Nephron progenitor cell (in vitro differentiated cells): Measurements from ENCODE around the gene SLAMF8.

Experiments used
- DNase-seq: peaks from one replicate; pipeline ENCODE4 v3.0.0; 2021
- H3K27ac Mint-ChIP-seq: 2 replicates; pipeline ENCODE4 v1.8.0; 2021; ENCODE audit warnings: mild to moderate bottlenecking, moderate library complexity, mixed read lengths
- H3K27me3 Mint-ChIP-seq: 2 replicates; pipeline ENCODE4 v1.8.0; 2021; ENCODE audit warnings: mild to moderate bottlenecking, low read depth, mixed read lengths; ENCODE audit not compliant: poor library complexity
- H3K36me3 Mint-ChIP-seq: 2 replicates; pipeline ENCODE4 v1.8.0; 2021; ENCODE audit warnings: low read depth, mixed read lengths
- H3K4me1 Mint-ChIP-seq: 2 replicates; pipeline ENCODE4 v1.8.0; 2021; ENCODE audit warnings: mixed read lengths
- H3K4me3 Mint-ChIP-seq: 2 replicates; pipeline ENCODE4 v1.8.0; 2021; ENCODE audit warnings: mild to moderate bottlenecking, moderate library complexity, mixed read lengths
- H3K9me3 Mint-ChIP-seq: 2 replicates; pipeline ENCODE4 v1.8.0; 2021; ENCODE audit warnings: mild to moderate bottlenecking, moderate library complexity, mixed read lengths
- TF ChIP-seq, protein P1 (sequence below): fragments of 200-600 bp; sonication (generic); IDR thresholded peaks from 2 replicates; pipeline ENCODE4 v1.5.0; 2021; ENCODE audit warnings: antibody characterized with exemption

Gene SLAMF8

DNA sequence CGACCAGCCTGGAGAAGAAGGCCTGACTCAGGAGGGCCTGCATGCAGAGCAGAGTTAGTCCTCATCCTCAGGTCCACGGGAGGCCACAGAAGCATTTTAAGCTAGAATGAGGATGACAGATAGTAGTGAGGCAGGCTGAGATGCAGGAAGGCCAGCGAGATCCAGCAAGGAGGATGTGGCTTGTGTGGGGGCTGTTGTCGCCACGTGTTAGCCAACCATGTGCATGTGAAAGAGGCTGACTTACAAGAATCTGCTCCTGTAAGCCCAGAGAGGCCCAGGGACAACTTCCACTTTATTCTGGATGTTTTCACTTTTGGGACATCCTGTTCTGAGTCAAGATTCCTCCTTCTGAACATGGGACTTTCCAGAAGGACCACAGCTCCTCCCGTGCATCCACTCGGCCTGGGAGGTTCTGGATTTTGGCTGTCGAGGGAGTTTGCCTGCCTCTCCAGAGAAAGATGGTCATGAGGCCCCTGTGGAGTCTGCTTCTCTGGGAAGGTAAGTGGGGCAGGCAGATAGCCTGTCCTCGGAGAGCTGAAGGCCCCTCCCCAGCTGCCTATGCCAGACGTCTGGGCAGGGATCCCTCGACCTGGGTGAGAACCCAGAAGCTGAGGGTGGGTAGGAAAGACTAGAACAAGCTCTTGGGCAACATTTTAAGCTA, at the start of gene SLAMF8:
Gene SLAMF8 (plus strand): TSS at position 433 of the 661 bp plus-strand sequence. CDS start 26 bp downstream, at position 459.
- Mint-ChIP-seq H3K27ac (no peak within 1 kb of the TSS), H3K27me3 (peaks cover 65% of the 10 kb centered on the region), H3K4me1 (peaks cover 22% of the 10 kb centered on the region), H3K9me3 (no peaks in the 10 kb centered on the region), H3K4me3 (no peak within 1 kb of the TSS), H3K36me3 (no peaks in the 10 kb centered on the region)
- TF ChIP-seq, protein P1, sequence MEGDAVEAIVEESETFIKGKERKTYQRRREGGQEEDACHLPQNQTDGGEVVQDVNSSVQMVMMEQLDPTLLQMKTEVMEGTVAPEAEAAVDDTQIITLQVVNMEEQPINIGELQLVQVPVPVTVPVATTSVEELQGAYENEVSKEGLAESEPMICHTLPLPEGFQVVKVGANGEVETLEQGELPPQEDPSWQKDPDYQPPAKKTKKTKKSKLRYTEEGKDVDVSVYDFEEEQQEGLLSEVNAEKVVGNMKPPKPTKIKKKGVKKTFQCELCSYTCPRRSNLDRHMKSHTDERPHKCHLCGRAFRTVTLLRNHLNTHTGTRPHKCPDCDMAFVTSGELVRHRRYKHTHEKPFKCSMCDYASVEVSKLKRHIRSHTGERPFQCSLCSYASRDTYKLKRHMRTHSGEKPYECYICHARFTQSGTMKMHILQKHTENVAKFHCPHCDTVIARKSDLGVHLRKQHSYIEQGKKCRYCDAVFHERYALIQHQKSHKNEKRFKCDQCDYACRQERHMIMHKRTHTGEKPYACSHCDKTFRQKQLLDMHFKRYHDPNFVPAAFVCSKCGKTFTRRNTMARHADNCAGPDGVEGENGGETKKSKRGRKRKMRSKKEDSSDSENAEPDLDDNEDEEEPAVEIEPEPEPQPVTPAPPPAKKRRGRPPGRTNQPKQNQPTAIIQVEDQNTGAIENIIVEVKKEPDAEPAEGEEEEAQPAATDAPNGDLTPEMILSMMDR = no peak
- no peak for DNase-seq

DNA sequence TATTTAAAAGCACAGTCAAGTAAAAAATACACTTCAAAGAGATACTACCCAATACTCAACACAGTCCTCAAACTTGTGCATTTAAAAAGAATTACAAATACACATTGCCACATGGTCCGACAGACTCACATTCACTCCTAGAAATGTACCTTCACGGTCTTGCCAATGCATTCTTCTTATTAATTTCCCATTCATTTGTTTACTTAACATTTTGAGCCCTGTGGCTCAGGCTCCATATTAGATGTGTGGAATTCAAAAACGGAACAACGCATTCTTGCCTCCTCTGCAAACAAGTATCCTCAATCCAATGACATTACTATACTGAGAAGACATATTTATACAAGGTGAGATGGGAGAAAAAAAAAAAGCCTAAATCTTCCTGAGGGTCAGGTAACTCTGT, 48.4 kb upstream of the SLAMF8 start:
- H3K9me3 Mint-ChIP-seq = no peaks in the 10 kb centered on the region
- DNase-seq = no peak
- TF ChIP-seq, protein P1 = no peak
- H3K27ac Mint-ChIP-seq = no peak overlapping the region
- no peaks in the 10 kb centered on the region for H3K36me3 Mint-ChIP-seq
- H3K4me1 Mint-ChIP-seq = peaks cover 17% of the 10 kb centered on the region
- H3K27me3 Mint-ChIP-seq = peaks cover 22% of the 10 kb centered on the region
- H3K4me3 Mint-ChIP-seq = no peak overlapping the region

DNA sequence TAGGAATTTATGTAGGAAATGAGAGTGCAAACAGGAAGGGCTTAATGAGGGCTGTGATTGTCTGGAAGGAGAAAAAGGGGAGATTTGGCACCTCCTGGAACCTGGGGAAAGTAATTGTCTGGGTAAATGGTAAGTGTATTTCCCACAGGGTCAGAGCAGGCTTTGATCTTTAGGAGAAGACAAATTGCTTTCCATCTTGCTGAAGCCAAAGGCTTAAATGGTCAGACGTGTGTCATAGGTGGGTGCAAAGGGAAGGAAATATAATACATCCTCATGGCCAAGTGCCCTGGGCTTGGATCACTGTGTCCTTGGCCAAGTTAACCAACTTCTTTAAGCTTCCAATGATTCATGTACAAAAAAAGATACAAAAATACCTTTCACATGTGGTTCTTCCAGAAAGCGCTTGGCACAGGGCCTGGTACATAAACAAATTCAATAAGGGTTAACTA, 47.2 kb upstream of the SLAMF8 start:
- Mint-ChIP-seq H3K4me3 (no peak overlapping the region), H3K4me1 (peaks cover 17% of the 10 kb centered on the region), H3K27ac (no peak overlapping the region), H3K27me3 (peaks cover 20% of the 10 kb centered on the region), H3K36me3 (no peaks in the 10 kb centered on the region), H3K9me3 (no peaks in the 10 kb centered on the region)
- no peak for DNase-seq
- TF ChIP-seq, protein P1 = no peak

DNA sequence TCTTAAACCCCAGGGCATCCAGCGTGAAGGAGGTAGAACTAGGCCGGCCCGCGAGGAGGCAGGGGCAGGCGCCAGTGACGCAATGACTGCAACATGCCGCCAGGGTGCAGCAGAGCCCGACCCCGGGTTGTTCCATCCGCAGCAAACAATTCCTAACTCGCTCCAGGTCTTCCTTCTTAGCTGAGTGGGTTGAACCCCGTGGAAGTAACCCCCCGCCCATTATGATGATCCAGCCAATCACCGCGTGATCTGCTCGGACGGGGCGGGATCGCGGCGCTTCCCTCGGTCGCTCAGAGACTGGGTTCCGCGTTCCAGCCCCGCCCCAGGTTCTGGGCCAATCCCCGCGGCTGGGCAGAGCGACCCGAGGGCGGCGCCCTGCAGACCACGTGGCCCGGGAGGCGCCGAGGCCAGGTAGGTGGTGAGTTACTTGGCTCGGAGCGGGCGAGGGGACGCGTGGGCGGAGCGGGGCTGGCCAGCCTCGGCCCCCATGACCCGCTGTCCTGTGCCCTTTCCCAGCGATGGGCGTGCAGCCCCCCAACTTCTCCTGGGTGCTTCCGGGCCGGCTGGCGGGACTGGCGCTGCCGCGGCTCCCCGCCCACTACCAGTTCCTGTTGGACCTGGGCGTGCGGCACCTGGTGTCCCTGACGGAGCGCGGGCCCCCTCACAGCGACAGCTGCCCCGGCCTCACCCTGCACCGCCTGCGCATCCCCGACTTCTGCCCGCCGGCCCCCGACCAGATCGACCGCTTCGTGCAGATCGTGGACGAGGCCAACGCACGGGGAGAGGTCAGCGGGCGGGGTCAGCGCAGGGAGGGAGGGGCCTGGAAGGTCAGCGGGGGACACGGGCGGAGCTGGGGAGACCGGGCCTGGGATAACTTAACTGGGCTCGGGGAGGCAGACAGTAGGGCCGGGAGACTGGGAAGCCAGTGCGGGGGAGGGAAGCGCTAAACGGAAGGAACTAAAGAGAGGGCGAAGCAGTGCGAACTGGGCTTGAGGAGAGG, 45.8 kb upstream of the SLAMF8 start, which contains the start of gene DUSP23:
Gene DUSP23 (plus strand): TSS at position 380 of the 1,000 bp plus-strand sequence. CDS start 139 bp downstream, at position 519.
- Mint-ChIP-seq H3K27me3 (peaks cover 24% of the 10 kb centered on the region), H3K4me3 (peak within 1 kb of the TSS; percentile 81), H3K27ac (no peak within 1 kb of the TSS), H3K4me1 (peaks cover 17% of the 10 kb centered on the region), H3K9me3 (no peaks in the 10 kb centered on the region), H3K36me3 (no peaks in the 10 kb centered on the region)
- peak; percentile 96 for DNase-seq
- TF ChIP-seq, protein P1 = peak; percentile 88

DNA sequence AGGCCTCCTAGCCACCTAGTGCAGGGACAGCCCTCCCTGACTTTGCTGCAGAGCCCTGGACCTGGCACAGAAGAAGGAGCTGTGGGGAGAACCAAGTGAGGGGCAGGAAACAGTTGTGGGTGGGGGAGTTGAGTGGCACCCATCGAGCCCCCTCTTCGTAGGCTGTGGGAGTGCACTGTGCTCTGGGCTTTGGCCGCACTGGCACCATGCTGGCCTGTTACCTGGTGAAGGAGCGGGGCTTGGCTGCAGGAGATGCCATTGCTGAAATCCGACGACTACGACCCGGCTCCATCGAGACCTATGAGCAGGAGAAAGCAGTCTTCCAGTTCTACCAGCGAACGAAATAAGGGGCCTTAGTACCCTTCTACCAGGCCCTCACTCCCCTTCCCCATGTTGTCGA, 44.7 kb upstream of the SLAMF8 start:
- Mint-ChIP-seq H3K27me3 (peaks cover 27% of the 10 kb centered on the region), H3K27ac (no peak overlapping the region), H3K9me3 (no peaks in the 10 kb centered on the region), H3K36me3 (no peaks in the 10 kb centered on the region), H3K4me1 (peaks cover 17% of the 10 kb centered on the region), H3K4me3 (no peak overlapping the region)
- TF ChIP-seq, protein P1 = no peak
- DNase-seq = no peak
